HL-60/S4 (cell line): Measurements from ENCODE around the gene DLX3.

Source experiments
- in situ Hi-C: fragments of 300-500 bp; cut with MboI; formaldehyde crosslinking; loops from 2 replicates; pipeline ENCODE4 v1.14.3; 2022; ENCODE audit warnings: low sequenced_read_pairs

Gene DLX3

DNA sequence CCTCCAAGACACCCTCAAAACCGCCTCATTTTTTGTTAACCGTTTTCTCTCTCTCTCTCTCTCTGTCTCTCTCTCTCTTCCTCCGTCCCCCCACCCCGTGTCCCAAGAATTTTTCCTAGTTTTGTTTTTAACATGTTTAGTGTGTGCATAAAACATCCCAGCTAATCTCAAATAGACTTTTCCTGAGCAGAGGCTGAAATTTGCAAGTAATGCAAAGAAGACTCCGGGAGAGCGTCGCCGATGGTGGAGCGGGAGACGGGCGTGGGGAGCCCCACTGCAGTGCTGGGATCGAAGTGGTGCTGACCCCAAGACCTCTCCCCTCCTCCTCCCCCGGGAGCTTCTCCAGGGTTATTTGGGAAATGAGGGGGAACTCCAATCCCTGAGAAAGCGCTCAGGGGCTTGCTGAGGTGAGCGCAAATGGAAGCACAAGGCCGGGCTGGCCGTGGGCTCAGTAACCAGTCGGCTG lies 30.7 kb downstream of the DLX3 start:
- in situ Hi-C loops: no loop called here

DNA sequence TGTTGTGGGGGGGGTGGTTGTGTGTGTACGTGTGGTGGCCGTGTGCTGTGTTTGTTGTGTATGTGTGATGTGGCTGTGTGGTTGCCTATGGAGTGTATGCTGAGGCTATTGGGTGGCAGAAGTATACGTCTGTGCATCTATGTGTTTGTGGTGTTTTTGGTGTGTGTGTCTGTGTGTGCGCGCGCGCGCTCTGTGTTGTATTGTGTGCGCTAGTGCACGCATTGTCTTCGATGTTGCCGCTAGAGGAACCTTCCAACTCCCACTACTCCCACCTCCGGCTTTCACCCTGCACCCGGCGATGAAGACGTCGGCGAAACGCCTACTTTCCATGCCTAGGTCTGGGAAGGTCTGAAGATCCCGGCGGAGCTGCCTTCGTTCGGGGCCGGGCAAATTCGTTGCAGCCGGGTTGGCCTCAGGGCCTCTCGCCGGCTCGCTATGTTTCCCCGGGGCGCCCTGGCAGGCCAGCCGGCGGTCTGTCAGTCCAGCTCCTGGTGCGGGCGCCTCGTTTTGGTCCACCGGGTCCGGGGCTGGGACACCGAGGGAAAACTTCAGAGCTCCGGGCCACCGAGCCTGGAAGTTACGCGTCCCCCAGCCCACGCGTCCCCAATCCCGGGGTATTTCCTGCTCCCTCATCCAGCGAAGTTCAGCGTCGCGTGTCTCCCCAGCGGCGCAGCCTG lies 31.3 kb downstream of the DLX3 start:
- in situ Hi-C loops: no loop called here

DNA sequence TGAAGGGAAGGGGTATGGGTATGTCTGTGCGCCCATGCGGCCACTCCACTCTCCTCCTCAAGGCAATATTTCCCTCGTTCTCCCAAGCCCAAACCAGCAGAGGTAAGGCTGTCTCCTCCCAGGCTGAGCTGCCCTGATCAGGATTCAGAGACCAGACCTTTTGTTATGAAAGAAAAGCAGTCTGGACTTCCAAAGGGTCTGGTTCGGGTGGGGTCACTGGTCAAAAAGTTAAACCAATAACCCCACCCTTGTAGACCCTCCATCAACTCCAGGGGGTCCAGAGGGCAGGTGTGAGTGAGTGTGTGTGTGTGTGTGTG lies 31.8 kb downstream of the DLX3 start:
- in situ Hi-C loops: no loop called here

DNA sequence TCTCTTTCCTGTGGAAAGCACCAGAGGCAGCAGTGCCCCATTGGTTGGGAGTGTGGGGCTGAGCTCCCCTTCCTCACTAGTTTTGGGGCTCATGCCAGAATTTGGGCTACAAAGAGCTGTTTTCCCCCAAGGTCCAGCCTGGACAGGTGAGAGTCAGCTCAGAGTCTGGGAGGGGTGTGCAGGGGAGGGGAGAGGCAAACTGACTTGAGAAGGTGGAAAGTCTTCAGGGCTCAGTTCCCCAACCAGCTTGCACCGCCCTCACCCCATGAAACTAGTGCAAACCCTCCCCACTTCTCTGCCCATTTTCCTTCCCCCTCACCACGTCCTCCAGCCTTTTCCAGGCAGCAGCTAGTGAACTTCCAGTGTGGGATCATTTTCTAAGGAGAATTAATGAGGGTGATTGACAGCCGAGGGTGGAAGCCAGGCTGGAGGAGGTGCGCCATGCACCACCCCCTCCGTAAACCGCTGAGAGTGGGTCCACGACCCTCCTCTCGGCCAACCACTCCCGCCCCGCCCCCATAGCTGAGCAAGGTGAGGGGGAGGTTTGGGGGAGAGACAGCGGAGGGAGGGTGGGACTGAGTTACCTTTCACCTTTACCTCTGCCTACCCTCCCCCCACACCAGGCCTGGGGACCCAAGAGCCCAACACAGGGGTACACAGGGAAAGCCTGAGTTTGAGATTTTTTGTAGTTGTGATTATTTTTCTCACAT lies 32.3 kb downstream of the DLX3 start:
- in situ Hi-C loops: no loop called here

DNA sequence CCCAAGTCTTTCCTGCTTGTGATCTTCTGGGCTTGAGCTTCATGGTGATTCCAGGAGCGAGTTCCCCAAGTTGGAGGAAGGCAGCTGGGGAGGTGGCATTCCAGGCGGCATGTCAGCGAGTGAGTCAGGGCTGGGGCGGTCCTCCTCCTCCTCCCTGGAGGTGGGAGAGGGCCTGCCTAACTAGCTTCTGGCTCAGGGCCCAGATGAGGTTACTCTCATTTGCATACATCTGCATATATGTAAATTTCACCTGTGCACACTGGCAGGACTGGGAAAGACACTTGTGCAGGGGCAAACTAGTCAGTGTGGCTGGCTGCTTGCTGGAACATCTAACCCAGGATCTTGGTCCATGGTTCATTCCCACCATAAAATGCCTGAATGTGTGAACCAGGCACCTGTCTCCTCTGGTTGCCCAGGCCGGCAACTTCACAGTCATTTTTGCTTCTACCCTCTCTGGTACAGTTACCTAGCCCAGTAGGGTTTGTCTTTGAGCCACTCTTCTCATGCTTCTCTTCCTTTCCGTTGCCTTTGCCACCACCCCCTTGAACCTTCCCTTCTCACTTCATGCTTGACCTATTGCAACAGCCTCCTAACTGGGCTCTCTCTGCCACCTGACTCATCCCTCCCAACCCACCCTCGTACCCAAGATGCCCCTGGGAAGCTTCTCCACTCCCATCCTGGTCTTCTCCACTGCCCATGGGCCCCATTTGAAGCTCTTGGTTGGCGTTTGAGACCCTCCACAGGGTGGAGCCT lies 35.7 kb downstream of the DLX3 start:
- in situ Hi-C loops: no loop called here

DNA sequence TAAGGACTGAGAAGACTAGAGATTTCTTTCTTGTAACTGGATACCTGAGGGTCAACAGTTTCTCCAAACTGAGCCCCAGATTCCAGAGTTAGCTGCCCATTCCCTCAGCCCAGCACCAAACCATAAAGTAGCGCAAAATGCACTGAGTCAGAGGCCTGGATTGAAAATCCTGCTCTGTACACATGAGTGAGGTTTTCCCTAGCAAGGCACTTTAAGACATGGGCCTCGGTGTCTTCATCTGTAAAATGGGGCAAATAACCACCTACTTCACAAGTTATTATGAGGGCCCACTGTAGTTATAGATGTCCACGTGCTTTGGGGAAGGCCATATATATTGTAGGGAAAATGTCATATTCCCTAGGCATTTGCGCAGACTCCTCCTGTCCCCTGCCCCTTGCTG lies 36.3 kb downstream of the DLX3 start:
- in situ Hi-C loops: no loop called here

DNA sequence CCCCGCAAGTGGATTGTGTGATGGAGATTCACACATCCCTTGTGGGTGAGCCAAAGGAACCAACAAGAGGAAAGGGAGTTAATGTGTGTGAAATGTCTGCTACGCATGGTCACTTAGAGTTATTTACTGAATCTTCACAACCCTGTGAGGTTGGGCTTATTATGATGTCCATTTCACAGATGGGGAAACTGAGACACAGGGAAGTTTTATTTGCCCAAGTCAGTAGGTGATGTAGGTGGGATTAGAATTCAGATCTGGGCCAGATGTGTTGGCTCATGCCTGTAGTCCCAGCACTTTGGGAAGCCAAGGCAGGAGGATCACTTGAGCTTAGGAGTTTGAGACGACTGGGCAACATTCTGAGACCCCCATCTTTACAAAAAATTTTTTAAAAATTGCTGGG lies 37.7 kb downstream of the DLX3 start:
- in situ Hi-C loops: no loop called here

DNA sequence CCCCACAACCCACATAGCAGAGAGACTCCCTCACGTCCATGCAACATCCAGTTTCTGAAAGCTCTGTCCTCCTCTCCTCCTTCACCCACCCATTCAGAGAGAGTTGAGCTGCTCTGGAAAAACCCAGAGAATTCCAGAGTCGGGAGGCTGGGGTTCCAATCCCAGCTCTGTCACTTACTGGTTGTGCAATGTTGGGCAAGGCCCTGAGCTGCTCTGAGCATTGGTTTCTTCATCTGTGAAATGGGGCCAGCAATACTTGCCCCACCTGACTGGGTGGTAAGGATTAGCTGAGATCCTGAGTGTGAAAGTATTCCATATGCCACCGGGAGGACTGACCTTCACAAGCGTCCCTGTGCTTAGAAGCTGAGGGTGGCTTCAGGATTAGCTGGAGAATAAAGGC lies 38.2 kb downstream of the DLX3 start:
- in situ Hi-C loops: no loop called here

DNA sequence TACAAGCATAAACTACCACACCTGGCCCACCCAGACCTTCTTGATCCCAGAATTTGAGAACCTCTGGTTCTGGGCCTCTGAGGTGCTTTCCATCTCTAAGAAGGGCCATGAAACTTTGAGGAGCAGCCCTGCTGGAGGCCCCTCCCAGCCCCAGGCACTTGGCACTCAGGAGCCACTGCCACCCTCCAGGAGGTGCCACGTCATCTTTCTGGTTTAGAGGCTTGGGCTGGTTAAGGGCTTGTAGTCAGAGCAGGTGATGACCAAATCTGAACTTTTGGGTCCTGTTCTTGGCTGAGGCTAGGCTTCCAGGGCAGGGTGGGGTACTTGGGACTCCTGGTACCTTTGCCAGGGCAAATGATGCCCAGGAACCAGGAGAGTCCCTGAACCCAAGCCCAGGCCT lies 39.9 kb downstream of the DLX3 start:
- in situ Hi-C loops: no loop called here

DNA sequence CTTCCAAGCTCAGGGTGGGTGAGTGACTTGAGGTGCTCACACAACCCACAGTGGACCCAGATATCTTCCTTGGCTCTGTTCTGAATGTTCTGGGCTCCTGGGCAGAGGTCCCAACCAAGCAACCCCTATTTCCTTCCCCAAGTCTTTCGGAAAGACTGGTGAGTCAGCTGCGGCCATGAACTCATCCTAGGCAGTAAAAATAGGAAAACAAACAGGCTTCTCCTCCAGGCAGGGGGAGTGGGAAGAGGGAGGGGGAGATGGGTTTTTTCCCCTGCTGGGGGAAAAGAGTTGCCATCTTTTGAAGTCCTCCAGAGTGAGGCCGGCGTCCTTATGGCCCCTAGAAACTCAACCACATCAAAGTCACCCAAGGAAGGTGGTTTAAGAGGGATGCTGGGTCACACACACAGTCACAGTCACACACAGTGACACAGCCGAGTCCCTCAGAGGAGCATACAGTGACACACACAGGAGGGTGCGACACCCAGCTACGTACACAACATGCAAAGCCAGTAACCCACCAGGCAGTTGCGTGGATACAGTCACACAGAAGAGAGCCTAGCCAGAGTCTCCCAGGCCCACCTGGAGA lies 42.0 kb downstream of the DLX3 start:
- in situ Hi-C loops: no loop called here

DNA sequence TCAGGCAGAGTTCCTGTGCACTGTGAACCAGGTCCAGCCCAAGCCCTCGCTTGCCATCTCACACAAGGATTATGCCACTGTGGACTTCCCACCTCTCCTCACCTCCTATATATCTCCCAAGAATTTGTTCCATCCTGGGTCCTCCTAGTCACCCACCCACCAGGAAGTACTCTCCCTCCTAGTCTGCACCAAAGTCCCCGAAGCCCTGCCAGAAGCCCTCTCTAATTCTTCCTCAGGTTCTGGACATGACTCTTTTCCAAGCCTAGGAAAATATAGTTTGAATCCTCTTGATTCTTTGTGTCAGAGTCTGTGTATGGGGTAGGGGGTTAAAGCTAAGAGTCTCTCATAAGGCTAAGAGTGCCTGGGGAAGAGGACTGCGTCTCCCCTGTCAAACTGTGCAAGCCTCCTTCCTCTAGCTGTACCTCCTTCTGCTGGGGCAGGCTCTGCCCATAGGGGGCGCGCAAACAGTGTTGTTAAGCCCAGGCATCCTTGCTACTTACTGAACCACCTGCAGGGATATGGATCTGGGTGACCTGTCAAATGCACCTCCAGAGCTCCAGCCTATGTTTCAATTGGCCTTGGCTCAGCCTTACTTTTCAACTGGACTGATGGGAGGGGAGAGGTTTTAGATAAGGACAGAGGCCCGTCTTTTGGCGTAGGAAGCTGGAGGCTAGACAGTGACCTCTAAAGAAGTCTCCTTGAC lies 42.7 kb downstream of the DLX3 start:
- in situ Hi-C loops: no loop called here

DNA sequence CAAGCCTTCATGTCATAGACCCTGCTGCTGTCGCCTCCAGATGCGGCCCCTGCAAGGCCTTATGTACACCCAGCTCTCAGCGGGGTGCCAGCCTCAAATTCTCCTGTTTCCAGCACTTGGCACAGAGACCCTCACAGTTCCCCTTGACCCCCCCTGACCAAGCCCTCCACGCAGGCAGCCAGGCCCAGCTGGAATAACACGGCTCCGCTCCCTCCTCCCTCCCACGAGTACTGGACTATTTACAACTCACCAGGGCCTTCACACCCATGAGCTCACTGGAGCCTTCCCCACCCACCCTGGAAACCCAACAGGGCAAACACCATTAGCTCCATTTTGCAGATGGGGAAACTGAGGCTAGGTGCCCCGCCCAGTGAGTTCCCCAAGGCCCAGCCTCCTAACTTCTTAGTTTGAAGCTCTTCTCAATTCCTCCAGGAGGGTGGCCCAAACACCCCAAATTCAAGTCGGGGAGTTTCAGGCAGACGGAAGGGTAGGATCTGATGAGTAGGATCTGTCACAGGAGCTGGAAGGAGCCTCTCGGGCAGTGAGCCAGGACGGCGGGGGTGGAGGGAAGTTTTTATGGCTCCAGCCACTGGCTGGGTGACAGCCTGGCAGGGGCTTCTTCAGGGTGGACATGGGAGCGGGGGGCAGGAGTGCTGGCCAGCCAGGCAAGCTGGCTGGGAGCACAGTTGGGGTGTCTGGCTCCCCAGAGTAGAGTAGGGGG lies 43.5 kb downstream of the DLX3 start:
- in situ Hi-C loops: no loop called here

DNA sequence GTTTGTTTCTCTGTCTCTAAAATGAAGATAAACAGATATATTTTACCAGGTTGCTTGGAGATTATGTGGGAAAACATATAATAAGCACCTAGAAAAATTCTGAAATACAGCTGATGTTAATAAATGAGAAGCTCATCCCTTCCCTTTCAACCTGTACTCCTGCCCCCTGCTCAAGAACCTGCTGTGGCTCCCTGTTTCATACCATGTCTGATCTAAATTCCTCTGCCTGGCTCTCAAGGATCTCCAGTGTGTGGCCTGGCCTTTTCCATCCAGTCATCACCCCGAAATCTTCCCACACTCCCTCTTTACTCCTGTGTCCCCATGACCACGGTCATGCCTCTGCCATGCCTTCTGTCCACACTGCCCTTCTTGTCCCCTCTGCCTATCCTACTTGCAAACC lies 45.4 kb downstream of the DLX3 start:
- in situ Hi-C loops: no loop called here

DNA sequence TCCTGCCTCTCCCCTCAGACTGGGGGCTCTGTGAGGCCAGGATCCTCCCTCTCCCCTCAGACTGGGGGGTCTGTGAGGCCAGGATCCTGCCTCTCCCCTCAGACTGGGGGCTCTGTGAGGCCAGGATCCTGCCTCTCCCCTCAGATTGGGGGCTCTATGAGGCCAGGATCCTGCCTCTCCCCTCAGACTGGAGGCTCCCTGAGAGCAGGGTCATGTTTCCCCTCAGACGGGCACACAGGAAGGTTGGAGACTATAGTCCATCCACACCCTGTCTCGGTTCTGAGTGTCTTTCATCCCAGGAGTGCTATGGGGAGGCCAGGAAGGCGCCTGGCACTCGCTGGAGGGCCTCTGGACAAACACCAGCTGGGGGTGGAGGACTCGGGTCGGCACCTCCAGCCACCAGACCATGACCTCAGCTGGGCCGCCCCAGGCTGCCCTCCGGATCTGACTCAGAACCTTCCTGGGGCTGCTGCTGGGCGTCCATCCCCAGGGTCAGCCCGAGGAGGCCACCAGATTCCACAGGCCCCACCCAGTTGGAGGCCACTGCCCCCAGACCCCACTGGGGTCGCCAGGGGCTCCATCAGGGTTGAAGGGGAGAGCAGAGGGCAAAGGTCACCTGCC lies 48.0 kb downstream of the DLX3 start:
- in situ Hi-C loops: no loop called here

DNA sequence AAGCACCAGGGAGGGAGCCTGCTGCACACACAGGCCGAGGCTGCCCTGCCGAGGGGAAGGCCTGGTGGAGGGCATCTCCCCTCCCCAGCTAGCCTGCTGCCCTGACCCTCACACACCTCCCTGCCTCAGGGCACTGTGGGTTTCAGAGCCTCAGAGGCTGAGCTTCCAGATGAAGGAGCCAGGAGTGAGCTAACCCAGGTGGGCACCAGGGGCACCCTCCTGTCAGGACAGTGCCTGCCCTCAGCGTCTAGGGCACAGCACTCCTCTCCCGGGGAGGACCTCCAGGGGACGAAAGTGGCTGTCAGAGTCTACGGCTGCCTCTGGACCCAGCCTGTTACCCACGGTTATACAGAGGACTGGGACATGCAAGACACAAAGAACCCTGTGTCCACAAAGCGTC lies 48.8 kb downstream of the DLX3 start:
- in situ Hi-C loops: no loop called here

DNA sequence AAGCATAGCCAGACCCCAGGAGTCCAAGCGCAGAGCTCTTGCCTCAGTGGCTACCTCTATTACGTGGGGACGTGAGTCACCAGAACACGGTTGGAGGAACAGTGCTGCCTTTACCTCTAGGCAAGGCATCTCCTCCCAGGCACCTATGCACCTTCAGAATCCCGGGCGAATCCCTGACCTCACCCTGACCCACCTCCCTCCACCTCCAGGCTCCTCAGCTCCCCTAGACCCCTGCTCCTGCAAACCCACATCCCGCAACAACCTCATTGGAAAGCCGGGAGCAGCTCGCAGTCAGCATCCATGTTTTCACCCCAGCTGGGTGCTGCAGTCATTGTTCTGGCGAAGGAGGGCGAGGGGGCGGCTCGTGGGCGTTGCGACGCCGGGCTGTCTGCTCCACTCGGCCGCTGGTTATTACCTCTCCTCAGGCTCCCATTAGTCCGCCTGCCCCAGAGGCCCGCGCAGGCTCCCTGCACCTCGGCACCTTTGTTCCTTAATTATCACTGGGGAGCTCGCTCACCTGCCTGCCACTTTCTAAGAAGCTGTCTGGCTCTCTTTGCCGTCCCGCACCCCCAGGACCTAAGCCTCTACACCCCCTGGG lies 50.7 kb downstream of the DLX3 start:
- in situ Hi-C loops: no loop called here

DNA sequence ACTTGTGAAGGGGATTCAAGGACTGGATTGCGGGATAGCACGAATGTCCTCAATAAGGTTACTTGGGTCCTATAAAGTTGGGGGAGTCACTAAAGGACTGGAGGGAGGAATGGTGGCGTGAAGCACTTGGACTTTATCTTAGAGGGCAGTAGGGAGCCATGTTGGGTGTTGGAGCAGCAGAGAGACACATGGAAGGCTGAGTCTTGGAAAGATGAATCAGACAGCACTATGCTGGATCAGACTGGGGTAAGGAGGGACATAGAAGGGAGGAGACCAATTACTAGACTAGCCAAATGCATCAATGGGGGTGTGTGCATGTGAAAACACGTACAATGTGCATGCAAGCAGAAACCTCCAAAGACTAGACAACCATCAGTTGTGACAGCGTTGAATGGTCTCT lies 52.1 kb downstream of the DLX3 start:
- in situ Hi-C loops: no loop called here

DNA sequence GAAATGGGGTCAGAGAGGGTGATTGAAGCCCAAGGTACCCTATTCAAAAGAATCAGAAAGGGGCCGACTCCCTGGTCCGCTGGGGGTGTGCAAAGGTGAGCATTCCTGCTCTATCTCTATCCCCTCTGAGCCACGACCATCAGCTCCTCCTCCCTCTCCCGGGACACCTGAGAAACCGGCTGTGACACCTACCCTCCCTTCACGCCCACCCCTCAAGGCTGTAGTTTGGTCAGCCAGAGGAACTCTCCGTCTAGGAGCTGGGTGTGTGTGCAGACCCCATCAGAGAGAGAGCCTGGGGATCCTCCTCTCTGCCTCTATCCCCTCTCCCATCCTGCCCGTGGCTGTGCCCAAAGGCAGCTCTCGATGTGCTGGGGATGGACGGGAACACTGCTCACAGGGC lies 53.6 kb downstream of the DLX3 start:
- in situ Hi-C loops: no loop called here
